Activated CD8-positive, alpha-beta memory T cell treated with anti-CD3 and anti-CD28 coated beads, Interleukin-2, amount 50 U/mL, for 1 hour (primary cell): ENCODE results near the gene GPRC5B.
A peak's percentile ranks its signal among the peaks of the same experiment; 100 is the strongest.

ENCODE experiments used
- DNase-seq: peaks from one replicate; pipeline ENCODE4 v3.0.0-alpha.2; 2020; ENCODE audit errors: extremely low read depth

Gene GPRC5B

DNA sequence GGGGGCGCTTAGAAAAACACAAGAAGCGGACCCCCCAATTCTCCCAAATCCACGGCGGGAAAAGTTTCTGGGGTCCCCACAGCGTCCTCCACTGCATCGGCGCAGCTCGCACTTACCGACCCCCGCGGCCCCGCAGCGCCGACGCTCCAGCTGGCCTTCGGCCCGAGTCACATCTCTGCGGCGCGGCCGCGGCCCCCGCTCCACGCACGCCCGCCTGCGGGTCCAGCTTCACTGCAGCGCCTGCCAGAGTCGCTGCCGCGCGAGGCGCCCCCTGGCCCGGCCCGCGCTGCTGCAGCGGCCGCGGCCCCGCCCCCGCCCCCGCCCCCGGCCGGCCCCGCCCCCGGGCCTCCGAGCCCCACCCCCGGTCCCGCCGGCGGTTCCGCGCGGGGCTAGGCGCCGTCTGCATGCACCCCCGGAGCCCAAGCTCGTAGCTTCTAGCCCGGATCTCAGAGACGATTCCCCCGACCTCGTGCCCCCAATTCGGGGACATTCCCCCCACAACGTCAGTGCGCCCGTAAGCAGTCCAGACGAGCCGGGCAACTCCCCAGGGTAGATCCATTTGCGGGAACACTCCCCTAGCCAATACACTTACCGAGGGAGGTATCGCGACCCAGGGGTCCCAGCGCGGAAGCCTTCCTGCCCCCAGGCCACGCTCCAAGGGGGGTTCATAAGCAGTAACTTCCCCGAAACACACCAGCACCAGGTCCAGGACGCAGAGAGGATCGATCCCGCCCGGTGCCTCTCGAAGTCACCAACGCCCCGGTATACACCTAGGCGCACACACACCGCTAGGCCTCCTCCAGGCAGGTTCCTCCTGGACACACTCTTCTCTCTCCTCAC, at the start of gene GPRC5B:
Gene GPRC5B (minus strand): TSS at position 238 of the 840 bp plus-strand sequence. CDS start 12,003 bp downstream, outside the sequence.
- DNase-seq: peak; percentile 7

DNA sequence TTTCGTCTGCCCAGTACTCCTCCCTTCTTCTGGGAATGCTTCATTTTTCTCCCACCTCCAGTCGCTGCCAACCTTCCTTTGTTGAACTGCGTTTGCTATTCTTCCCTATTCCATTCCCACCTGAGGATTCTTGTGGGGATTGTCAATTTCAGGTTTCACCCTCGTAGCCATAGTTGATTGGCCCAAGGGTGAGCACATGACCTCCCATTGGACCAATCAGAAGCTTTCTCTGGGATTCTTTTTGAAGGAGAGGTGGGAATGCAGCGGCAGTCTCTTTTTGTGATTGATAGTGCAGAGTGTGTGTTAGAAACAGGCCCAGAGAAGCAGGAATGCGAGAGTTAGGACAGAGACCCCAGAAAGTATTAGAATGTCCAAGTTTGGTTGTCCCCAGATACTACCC, 49.1 kb upstream of the GPRC5B start:
- no peak for DNase-seq

DNA sequence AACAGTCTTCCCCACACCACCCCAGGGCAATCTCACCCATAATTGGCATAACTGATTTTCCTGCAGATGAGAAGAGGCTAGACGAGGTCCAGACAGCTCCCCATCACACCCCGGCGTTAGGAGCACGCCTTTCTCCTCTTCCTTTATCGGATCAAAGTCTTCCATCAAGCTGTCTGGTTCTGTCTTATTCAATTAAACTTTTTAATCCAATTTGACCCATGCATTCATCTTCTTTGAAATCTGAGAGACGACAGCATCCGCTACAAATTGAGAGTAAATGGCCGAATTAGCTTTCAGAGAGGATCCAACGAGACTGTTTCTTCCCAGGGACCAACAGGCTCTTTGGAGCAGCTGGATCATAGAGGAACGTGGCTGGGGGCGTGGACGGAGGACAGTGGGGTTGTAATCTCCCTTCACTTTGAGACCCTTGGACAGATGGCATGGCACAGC, 44.4 kb upstream of the GPRC5B start:
- no peak for DNase-seq

DNA sequence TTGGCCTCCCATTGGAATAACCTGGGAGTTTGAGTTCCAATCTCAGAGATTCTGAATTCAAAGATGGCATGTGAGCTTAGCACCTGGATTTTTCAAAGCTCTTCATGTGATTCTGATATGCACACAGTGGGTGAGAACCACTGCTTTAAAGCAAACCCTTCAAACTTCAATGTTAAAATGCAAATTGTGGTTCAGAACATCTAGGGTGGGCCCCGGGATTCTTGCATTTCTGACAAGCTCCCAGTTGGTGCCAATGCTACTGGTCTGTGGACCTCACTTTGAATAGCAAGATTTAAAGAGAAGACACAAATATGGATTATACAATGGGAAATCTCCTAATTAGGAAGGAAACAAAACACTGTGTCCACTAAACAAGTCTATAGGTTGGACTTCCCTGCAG, 43.8 kb upstream of the GPRC5B start:
- no peak for DNase-seq

GRCh38 chr16:19926449-19927390, 42.1 kb upstream of the GPRC5B start:
- DNase-seq: no peak

- no peak for DNase-seq
These were observed 38.7 kb upstream of the GPRC5B start for GRCh38 chr16:19923396-19923795.

- DNase-seq: no peak
These were observed 34.5 kb upstream of the GPRC5B start for GRCh38 chr16:19919142-19919541.

DNA sequence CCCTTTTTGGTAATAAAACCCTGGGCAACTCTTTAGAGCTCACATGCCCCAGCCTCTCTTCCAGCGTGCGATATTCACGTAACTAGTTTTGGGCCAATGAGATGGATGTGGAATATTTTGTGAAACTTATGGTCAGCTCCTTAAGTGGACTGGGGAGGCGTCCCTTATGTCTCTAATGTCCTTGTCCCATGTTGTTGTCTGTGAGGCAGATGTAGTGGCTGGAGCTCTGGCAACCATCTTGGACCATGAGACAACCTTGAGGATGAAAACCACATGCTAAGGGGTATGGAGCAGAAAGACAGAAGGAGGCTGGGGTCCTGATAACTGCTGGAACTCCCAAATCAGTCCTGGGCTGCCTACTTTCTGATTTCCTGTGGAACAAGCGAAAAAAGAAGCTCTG, 31.4 kb upstream of the GPRC5B start:
- DNase-seq: no peak

DNA sequence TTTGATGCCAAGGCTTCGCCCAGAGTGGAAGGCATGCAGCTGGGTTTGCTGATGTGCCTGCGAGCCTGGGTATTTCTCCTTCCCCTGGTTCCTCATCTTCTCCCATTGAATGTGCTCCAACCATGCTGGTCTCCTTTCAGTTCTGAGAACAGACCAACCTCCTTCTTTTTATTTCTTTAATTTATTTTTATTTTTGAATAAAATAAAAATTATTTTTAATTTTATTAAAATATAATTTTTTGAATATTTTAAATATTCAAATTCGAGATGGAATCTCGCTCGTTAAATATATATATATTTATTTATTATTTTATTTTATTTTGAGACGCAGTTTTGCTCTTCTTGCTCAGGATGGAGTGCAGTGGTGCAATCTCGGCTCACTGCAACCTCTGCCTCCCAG, 30.2 kb upstream of the GPRC5B start:
- DNase-seq: no peak

- DNase-seq: no peak
These were observed 28.6 kb upstream of the GPRC5B start for GRCh38 chr16:19913340-19913645.

DNA sequence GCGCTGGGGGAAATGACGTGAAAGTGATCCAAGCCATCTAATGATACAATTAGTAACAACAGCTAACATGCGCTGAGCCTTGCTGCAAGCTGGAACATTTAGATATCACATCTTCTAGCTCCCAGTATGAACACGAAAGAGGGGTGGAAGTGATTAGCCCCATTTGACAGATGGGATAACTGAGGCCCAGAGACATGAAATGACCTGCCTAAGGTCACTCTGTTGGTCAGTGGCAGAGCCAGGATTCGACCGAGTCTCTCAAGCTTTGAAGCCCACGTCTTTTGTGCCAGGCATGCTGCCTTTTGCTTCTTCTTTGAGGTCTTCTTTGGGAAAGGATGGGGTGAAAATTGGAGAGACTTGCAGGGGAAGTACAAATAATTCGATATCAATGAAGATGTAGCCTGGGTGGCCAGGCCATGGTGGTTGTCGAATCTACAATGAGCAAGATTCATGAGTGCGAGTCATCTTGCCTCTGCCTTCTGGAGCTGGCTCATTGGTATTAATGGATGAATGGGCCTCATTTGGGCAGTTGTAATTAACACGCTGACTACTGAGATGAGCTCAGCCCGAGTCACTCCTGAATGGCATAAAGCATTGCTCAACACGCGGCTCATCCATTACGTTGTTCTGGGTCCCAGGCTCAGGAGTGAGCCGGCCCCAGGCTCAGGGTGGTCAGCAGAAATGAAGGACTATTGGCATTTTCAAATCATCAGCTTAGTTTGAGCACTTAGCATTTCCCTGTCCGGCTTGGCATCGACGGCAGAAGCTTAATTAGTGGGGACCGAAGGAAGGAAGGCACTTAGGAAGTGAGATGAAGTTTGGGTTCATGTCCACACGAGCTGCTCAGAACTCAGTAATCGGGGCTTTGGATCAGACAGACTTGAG, 28.0 kb upstream of the GPRC5B start:
- no peak for DNase-seq

DNA sequence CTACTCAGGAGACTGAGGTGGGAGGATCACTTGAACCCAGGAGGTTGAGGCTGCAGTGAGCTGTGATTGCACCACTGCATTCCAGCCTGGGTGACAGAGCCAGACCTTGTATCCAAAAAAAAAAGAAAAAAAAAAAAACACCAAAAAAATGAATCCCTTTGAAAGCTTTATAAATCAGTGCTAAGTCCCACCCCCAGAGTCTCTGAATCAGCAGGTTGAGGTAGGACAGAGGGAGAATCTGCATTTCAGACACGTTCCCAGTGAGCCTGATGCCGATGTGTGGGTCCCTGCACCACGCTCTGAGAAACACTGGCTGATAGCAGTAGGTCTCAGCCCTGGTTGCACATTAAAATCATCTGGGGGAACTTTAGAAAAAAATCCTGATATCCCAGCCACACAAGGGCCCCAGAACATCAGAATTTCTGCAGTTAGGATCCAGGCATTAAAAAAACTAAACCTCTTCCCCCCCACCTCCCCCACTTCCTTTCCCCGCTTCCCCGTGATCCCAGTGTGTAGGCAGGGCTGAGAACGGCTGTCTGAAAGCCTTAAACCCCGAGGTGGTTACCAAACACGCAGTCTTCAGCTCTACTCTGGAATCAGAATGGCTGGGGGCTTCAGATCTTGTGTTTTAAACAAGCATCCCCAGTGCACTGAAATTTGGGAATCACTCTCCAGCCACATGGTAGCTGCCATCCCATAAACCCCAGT, 27.3 kb upstream of the GPRC5B start:
- DNase-seq: no peak

DNA sequence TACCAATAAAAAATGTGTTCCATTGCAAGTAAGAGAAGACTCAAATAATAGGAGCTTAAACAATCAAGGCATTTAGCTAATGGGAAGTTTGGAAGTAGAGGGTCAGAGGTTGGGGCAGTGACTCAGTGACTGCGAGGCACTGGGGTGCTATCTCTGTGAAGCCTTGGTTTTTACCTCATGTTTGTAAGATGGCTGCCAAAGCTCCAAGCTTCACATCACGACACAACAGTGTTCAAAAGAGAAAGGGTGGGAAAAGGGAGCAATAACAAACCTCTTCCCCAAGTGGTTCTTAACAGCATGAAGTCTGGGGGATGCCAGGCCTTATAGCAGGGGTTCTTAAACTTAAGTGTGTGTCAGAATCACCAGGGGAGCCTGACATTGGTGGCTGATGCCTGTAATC, 26.6 kb upstream of the GPRC5B start:
- no peak for DNase-seq

- DNase-seq: no peak
These were observed 25.2 kb upstream of the GPRC5B start for GRCh38 chr16:19909750-19910322.

- no peak for DNase-seq
These were observed 24.3 kb upstream of the GPRC5B start for GRCh38 chr16:19908921-19909320.

DNA sequence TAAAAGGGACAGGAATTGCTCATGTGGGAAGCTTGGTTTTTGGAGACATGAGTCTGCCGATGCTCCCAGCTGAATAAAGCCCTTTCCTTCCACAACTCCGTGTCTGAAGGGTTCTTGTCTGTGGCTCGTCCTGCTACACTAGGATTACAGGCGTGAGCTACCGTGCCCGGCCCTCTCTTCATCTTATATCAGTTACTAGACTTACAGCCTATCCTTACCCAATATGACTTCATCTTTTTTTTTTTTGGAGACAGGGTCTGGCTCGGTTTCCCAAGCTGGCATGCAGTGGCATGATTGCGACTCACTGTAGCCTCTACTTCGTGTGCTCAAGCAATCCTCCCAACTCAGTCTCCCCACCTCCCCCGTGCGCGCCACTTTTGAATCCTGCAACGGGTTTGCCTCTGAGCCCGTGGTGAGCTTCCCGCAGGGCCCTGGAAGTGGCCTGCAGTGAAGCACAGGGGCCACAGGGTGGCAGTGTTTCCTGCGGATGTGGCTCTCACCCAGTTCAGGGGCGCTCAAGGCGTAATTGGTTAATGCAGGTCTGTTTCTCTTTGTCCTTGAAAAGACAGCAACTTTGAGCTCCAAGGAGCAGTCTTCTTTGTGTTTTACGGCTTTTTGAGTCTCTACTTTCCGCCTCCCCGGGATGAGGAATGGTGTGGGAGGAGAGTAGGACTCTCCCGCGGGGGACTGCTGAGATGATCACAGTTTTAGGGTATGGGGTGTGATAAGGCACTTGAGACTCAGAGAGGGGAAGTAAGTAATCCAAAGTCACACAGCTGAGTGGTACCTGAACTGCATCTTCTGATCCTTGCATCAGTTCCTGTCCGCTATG, 22.7 kb upstream of the GPRC5B start:
- peak; percentile 14 for DNase-seq

GRCh38 chr16:19901164-19901563, 16.5 kb upstream of the GPRC5B start:
- no peak for DNase-seq

- no peak for DNase-seq
These were observed 14.9 kb upstream of the GPRC5B start for GRCh38 chr16:19899605-19899955.

DNA sequence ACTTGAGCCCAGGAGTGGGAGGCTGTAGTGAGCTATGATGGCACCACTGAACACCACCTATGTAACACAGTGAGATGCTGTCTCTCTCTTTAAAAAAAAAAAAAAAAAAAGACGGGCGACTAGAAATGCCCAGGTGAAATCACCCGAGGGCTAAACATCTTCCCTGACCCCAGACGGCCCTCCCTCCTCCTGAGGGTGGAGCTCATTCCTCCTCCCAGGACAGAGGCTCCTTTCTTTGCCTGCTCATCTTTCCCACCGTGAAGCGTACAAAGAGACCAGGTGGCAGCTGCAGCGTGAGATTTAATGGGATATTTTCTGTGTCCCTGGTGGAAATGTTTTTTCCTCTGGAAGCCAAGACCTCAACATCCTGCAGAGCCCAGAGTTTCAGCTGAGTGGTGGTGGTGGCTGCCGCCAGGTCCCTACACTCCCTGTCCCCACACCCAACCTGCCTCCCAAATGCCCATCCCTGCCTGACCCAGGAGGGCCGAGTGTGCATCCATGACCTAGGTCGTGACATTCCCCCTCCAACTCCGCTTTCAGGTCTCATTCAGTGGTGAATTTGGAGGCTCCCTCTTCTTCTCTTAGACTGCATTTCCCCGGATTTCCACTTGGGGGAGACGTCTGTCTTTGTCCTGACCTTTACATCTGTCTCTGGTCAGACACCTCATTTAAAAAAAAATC, 14.4 kb upstream of the GPRC5B start:
- DNase-seq: no peak
